ENCODE measurements around the gene ESPN. TPM values are rescaled to one million over a fixed set of nuclear protein-coding genes. Genes with fewer than 3 reads are reported as not detected.

The ESPN gene
- total RNA-seq, 2 donors from 2014 or later, result 4.1 to 10.5 TPM

DNA sequence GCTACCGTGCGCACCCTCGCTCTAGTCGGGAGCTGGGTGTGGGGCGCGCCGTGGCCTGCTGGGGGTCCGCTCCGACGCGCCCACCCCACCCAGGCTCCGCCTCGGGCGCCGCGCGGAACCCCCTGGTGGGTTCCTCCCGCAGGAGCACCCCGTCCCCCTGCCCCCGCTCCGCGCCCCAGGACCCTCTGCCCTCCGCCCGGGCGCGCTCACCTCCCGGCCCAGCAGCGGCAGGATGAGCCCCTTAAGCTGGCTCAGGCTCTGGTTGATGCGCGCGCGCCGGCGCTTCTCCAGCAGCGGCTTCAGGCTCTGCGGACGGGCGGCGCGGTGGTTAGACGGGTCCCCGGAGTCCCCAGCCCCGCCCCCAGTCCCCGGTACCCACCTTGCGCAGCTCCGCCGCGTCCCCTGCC, 5.2 kb upstream of the ESPN start:
- H3K9me3 Mint-ChIP-seq, result no peaks in the 10 kb centered on the region
- WGBS, 2 experiments (ENCODE audit: insufficient coverage in 1 of 2, insufficient read length in 1 of 2), result 4 to 16% methylated on average over 7 to 48 of the region's 48 CpGs
- H3K36me3 Mint-ChIP-seq (ENCODE audit: low read depth), result no peaks in the 10 kb centered on the region
- H3K4me1 Mint-ChIP-seq, result peaks cover 9% of the 10 kb centered on the region
- H3K27ac Mint-ChIP-seq, result no peak overlapping the region
- peaks cover 100% of the 10 kb centered on the region for H3K27me3 ChIP-seq (ENCODE audit: control insufficient read depth, insufficient read depth, low read length, poor library complexity, severe bottlenecking)
- H3K9ac ChIP-seq (ENCODE audit: extremely low read depth, low read length, poor library complexity, severe bottlenecking), result no peak overlapping the region
- H3K4me3 ChIP-seq (ENCODE audit: low read length), result no peak overlapping the region
- no peak overlapping the region for H3K27ac ChIP-seq (ENCODE audit: low read depth, low read length)
- peak; percentile 84 for DNase-seq
- H3K36me3 ChIP-seq (ENCODE audit: control insufficient read depth, insufficient read depth, low read length), result no peaks in the 10 kb centered on the region
- peaks cover 99% of the 10 kb centered on the region for H3K27me3 Mint-ChIP-seq (ENCODE audit: insufficient read depth)
- H3K9me3 ChIP-seq (ENCODE audit: control insufficient read depth, low read length), result no peaks in the 10 kb centered on the region
- peaks cover 4% of the 10 kb centered on the region for H3K4me1 ChIP-seq (ENCODE audit: control insufficient read depth, insufficient read depth, low read length)
- peak overlapping the region; percentile 37 for H3K4me3 Mint-ChIP-seq
- TF ChIP-seq, protein P1, sequence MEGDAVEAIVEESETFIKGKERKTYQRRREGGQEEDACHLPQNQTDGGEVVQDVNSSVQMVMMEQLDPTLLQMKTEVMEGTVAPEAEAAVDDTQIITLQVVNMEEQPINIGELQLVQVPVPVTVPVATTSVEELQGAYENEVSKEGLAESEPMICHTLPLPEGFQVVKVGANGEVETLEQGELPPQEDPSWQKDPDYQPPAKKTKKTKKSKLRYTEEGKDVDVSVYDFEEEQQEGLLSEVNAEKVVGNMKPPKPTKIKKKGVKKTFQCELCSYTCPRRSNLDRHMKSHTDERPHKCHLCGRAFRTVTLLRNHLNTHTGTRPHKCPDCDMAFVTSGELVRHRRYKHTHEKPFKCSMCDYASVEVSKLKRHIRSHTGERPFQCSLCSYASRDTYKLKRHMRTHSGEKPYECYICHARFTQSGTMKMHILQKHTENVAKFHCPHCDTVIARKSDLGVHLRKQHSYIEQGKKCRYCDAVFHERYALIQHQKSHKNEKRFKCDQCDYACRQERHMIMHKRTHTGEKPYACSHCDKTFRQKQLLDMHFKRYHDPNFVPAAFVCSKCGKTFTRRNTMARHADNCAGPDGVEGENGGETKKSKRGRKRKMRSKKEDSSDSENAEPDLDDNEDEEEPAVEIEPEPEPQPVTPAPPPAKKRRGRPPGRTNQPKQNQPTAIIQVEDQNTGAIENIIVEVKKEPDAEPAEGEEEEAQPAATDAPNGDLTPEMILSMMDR (conservative IDR thresholded peaks at IDR 0.05), result no peak

DNA sequence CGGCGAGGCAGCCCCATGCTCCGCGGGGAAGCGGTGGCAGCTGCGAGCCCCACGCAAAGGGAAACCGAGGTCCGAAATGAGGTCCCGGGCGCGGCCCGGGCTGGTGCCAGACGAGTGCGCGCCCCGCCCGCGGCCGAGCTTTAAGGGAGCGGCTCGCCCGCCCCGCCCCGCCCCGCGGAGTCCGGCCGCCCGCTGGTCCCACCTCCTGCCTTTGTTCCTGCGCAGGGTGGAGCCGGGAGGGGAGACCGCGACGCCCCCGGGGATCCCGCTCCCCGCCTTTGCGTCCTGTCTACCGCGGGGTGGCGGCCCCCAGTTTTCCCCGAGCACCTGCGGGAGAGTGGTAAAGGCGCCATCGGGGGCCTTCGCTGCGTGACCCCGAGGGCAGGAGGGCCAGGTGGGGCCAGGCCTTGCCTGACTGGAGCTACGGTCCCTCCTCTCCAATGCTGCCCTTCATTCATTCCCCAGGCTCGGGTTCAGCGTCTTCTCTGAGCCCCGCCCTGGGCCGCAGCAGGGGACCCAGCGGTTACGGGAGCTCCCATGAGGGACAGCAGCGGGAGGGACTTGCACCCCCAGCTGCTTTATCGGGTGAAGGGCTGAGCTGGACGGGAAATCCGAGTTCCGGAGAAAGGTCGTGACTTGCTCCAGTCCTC, 4.6 kb upstream of the ESPN start, which contains the start of gene HES2:
HES2 (minus strand) TSS at position 116 of the 650 bp plus-strand sequence; CDS start at position 17, 99 bp downstream.
- H3K27ac Mint-ChIP-seq, result no peak within 1 kb of the TSS
- peaks cover 6% of the 10 kb centered on the region for H3K4me1 Mint-ChIP-seq
- Histone ChIP-seq H3K36me3 (ENCODE audit: control insufficient read depth, insufficient read depth, low read length) (no peaks in the 10 kb centered on the region), H3K9me3 (ENCODE audit: control insufficient read depth, low read length) (no peaks in the 10 kb centered on the region), H3K27me3 (ENCODE audit: control insufficient read depth, insufficient read depth, low read length, poor library complexity, severe bottlenecking) (peaks cover 100% of the 10 kb centered on the region), H3K4me3 (ENCODE audit: low read length) (no peak within 1 kb of the TSS), H3K9ac (ENCODE audit: extremely low read depth, low read length, poor library complexity, severe bottlenecking) (no peak within 1 kb of the TSS), H3K4me1 (ENCODE audit: control insufficient read depth, insufficient read depth, low read length) (peaks cover 4% of the 10 kb centered on the region), H3K27ac (ENCODE audit: low read depth, low read length) (no peak within 1 kb of the TSS)
- 1 to 2% methylated on average over 18 to 62 of the region's 62 CpGs for WGBS, 2 experiments (ENCODE audit: insufficient coverage in 1 of 2, insufficient read length in 1 of 2)
- H3K9me3 Mint-ChIP-seq, result no peaks in the 10 kb centered on the region
- TF ChIP-seq, protein P1 (conservative IDR thresholded peaks at IDR 0.05), result no peak
- H3K27me3 Mint-ChIP-seq (ENCODE audit: insufficient read depth), result peaks cover 94% of the 10 kb centered on the region
- peak within 1 kb of the TSS; percentile 37 for H3K4me3 Mint-ChIP-seq
- peak; percentile 87 for DNase-seq
- H3K36me3 Mint-ChIP-seq (ENCODE audit: low read depth), result no peaks in the 10 kb centered on the region

DNA sequence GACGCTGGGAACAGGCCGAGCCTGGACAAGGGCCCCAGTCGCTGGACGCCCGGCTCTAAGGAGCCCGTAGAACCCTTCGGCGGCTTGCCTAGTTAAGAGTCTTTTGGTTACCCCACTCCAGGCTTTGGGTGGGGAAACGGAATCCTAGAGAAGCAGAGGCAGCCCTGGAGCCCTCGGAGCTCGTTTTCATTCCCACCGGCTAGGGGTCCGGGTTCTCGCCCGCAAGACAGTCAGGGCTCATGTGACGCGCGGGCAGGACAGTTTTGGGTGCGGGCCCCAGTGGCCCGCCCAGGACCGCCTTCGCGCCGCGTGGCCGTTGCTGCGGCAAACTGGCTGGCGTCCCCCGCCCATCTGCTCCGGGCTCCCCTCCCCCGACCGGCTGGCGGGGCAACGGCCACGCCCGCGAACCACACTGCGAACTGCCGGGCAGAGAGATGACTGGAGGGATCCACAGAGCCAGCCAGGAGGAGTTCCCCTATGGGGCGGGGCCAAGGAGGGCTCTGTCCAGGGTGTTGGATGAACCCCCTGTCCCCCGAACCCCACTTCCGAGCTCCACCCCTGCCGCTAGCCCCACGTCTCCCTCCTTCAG, 4.0 kb upstream of the ESPN start:
- whole genome bisulfite sequencing, 2 experiments (ENCODE audit: insufficient coverage in 1 of 2, insufficient read length in 1 of 2), result 19 to 23% methylated on average over 11 to 44 of the region's 44 CpGs
- Mint-ChIP-seq H3K27ac (no peak overlapping the region), H3K4me3 (peak overlapping the region; percentile 26), H3K27me3 (ENCODE audit: insufficient read depth) (peaks cover 94% of the 10 kb centered on the region), H3K4me1 (peaks cover 6% of the 10 kb centered on the region), H3K36me3 (ENCODE audit: low read depth) (no peaks in the 10 kb centered on the region), H3K9me3 (no peaks in the 10 kb centered on the region)
- TF ChIP-seq, protein P1 (conservative IDR thresholded peaks at IDR 0.05), result no peak
- Histone ChIP-seq H3K9me3 (ENCODE audit: control insufficient read depth, low read length) (no peaks in the 10 kb centered on the region), H3K4me1 (ENCODE audit: control insufficient read depth, insufficient read depth, low read length) (peaks cover 4% of the 10 kb centered on the region), H3K27ac (ENCODE audit: low read depth, low read length) (no peak overlapping the region), H3K27me3 (ENCODE audit: control insufficient read depth, insufficient read depth, low read length, poor library complexity, severe bottlenecking) (peaks cover 100% of the 10 kb centered on the region), H3K9ac (ENCODE audit: extremely low read depth, low read length, poor library complexity, severe bottlenecking) (no peak overlapping the region), H3K36me3 (ENCODE audit: control insufficient read depth, insufficient read depth, low read length) (no peaks in the 10 kb centered on the region), H3K4me3 (ENCODE audit: low read length) (no peak overlapping the region)
- DNase-seq, result peak; percentile 76
